ENCODE data around the gene IL3.

GRCh38 chr5:132089363-132089762 is 28.9 kb downstream of the IL3 start:
- TF ChIP-seq CTCF (conservative IDR thresholded peaks at IDR 0.05; ENCODE audit: low read length) (no peak), EZH2phosphoT487 (IDR thresholded peaks at IDR 0.05; ENCODE audit: borderline replicate concordance) (no peak)

Data from Loucy (cell line).